ENCODE results near the gene ACTN2.

DNA sequence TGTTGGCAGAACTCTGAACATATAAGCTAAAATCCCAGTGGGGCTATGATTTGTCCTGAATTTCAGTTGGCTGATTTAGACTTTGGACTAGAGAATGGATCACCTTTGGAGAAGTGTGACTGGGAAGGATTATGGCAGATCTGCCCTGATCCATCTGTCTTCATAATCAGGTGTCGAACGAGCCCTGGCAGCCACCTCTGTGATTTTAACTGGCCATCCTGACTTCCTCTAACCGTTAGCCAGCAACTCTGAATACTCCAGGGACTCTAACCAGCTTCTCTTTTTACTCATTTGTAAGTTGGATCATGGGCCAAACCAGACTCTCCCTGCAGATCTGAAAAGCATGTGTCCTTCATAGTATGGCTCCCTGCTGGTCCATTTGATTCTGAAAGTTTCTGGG is 32.0 kb downstream of the ACTN2 start:
- TF ChIP-seq, protein P1, sequence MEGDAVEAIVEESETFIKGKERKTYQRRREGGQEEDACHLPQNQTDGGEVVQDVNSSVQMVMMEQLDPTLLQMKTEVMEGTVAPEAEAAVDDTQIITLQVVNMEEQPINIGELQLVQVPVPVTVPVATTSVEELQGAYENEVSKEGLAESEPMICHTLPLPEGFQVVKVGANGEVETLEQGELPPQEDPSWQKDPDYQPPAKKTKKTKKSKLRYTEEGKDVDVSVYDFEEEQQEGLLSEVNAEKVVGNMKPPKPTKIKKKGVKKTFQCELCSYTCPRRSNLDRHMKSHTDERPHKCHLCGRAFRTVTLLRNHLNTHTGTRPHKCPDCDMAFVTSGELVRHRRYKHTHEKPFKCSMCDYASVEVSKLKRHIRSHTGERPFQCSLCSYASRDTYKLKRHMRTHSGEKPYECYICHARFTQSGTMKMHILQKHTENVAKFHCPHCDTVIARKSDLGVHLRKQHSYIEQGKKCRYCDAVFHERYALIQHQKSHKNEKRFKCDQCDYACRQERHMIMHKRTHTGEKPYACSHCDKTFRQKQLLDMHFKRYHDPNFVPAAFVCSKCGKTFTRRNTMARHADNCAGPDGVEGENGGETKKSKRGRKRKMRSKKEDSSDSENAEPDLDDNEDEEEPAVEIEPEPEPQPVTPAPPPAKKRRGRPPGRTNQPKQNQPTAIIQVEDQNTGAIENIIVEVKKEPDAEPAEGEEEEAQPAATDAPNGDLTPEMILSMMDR (IDR thresholded peaks at IDR 0.05; ENCODE audit: low read depth, low read length, poor library complexity, severe bottlenecking), result no peak
- TF ChIP-seq EZH2phosphoT487 (IDR thresholded peaks at IDR 0.05; ENCODE audit: borderline replicate concordance, low read length), result no peak
